HepG2 (cell line): ENCODE measurements around the gene POLDIP3. TPM values are rescaled to one million over a fixed set of nuclear protein-coding genes. Genes with fewer than 3 reads are reported as not detected.

Source experiments
- FOXA3 ChIP-seq: IDR thresholded peaks from 2 replicates; pipeline ENCODE4 v1.6.1; 2016; ENCODE audit warnings: missing genetic modification reagents, missing compliant biosample characterization
- FOXP1 ChIP-seq, 2 experiments: fragments of 450-650 bp in 1 of 2; IDR thresholded peaks; 2 replicates each; pipeline ENCODE4 v1.6.1; 2017 to 2018; ENCODE audit warnings: antibody characterized with exemption in 1 of 2
- GTF3A ChIP-seq: sonication (generic); formaldehyde crosslinking; conservative IDR thresholded peaks from 2 replicates; pipeline ENCODE4 v1.4.0; 2020; ENCODE audit warnings: mild to moderate bottlenecking, missing genetic modification reagents
- MEF2D ChIP-seq: sonication (generic); formaldehyde crosslinking; IDR thresholded peaks from 2 replicates; pipeline ENCODE4 v1.5.1; 2020; ENCODE audit warnings: mild to moderate bottlenecking, missing genetic modification reagents
- MEIS1 ChIP-seq: sonication (generic); formaldehyde crosslinking; IDR thresholded peaks from 2 replicates; pipeline ENCODE4 v1.9.0; 2021; ENCODE audit warnings: mild to moderate bottlenecking, missing genetic modification reagents, moderate library complexity, borderline replicate concordance
- MIXL1 ChIP-seq: IDR thresholded peaks from 2 replicates; pipeline ENCODE4 v1.6.1; 2016
- NBN ChIP-seq: fragments of 450-650 bp; conservative IDR thresholded peaks from 2 replicates; pipeline ENCODE4 v1.6.1; 2017
- NCOA2 ChIP-seq: sonication (generic); formaldehyde crosslinking; IDR thresholded peaks from 2 replicates; pipeline ENCODE4 v1.8.0; 2022; ENCODE audit warnings: inconsistent platforms
- NFE2L1 ChIP-seq: sonication (generic); formaldehyde crosslinking; IDR thresholded peaks from 2 replicates; pipeline ENCODE4 v1.4.0; 2020; ENCODE audit warnings: missing genetic modification reagents, mild to moderate bottlenecking, borderline replicate concordance
- PITX1 ChIP-seq: sonication (generic); formaldehyde crosslinking; IDR thresholded peaks from 2 replicates; pipeline ENCODE4 v1.5.1; 2020; ENCODE audit warnings: mild to moderate bottlenecking, missing genetic modification reagents
- POLR2AphosphoS2 ChIP-seq: IDR thresholded peaks from 2 replicates; pipeline ENCODE4 v1.6.1; 2011; ENCODE audit warnings: low read depth, low read length, improper control_type of control experiment
- RARA ChIP-seq: IDR thresholded peaks from 2 replicates; pipeline ENCODE4 v1.6.1; 2016; ENCODE audit warnings: missing genetic modification reagents, missing compliant biosample characterization
- SAP130 ChIP-seq: IDR thresholded peaks from 2 replicates; pipeline ENCODE4 v1.6.1; 2016; ENCODE audit warnings: low read depth
- SIN3A ChIP-seq: IDR thresholded peaks from 2 replicates; pipeline ENCODE4 v1.6.1; 2011; ENCODE audit warnings: low read depth, mild to moderate bottlenecking, control low read depth, low read length, borderline replicate concordance
- SKI ChIP-seq: fragments of 450-650 bp; IDR thresholded peaks from one replicate; pipeline ENCODE4 v1.6.1; 2018; ENCODE audit warnings: mild to moderate bottlenecking; ENCODE audit not compliant: partially characterized antibody
- SNAI1 ChIP-seq: sonication (generic); formaldehyde crosslinking; IDR thresholded peaks from 2 replicates; pipeline ENCODE4 v1.5.0; 2020; ENCODE audit warnings: mild to moderate bottlenecking, missing genetic modification reagents, borderline replicate concordance
- SP2 ChIP-seq: sonication (generic); formaldehyde crosslinking; IDR thresholded peaks from 2 replicates; pipeline ENCODE4 v1.5.1; 2020; ENCODE audit warnings: mild to moderate bottlenecking, missing genetic modification reagents
- ZFP36L1 ChIP-seq: sonication (generic); formaldehyde crosslinking; IDR thresholded peaks from 2 replicates; pipeline ENCODE4 v1.8.0; 2022; ENCODE audit warnings: mild to moderate bottlenecking, missing genetic modification reagents, moderate library complexity
- ZNF326 ChIP-seq: sonication (generic); formaldehyde crosslinking; IDR thresholded peaks from 2 replicates; pipeline ENCODE4 v1.4.0; 2020; ENCODE audit warnings: missing genetic modification reagents, borderline replicate concordance
- ZNF44 ChIP-seq: sonication (generic); formaldehyde crosslinking; IDR thresholded peaks from 2 replicates; pipeline ENCODE4 v1.5.1; 2020; ENCODE audit warnings: mild to moderate bottlenecking, missing genetic modification reagents
- ZNF607 ChIP-seq: sonication (generic); formaldehyde crosslinking; IDR thresholded peaks from 2 replicates; pipeline ENCODE4 v1.5.1; 2020; ENCODE audit warnings: missing genetic modification reagents, mild to moderate bottlenecking, borderline replicate concordance
- ZNF878 ChIP-seq: sonication (generic); formaldehyde crosslinking; IDR thresholded peaks from 2 replicates; pipeline ENCODE4 v1.8.1; 2023; ENCODE audit warnings: mild to moderate bottlenecking, missing genetic modification reagents, moderate library complexity
- ZNF879 ChIP-seq: sonication (generic); formaldehyde crosslinking; IDR thresholded peaks from 2 replicates; pipeline ENCODE4 v1.8.1; 2023; ENCODE audit warnings: missing genetic modification reagents
- polyA plus RNA-seq, 8 experiments: library from polyadenylated mRNA; depleted of rRNA in 3 of 8; stranded (reverse) in 7 of 8; unstranded in 1 of 8; fragments of >200 nt; fragmentation: Illumina TruSeq in 4 of 8; extraction: Trizol in 4 of 8; gene quantifications; 2 replicates each; pipeline versions ENCODE4 v1.2.1 to v1.2.3, GENCODE V29; 2011 to 2016; ENCODE audit warnings: low read depth in 4 of 8, missing spikeins in 1 of 8, mixed read lengths in 1 of 8; ENCODE audit not compliant: insufficient read depth in 1 of 8
- total RNA-seq, 5 experiments: library from RNA; depleted of rRNA; stranded (reverse); fragments of >200 nt; fragmentation: Illumina TruSeq; extraction: Trizol; gene quantifications; 2 replicates each; pipeline ENCODE4 v1.2.3, GENCODE V29; 2016; ENCODE audit warnings: low read depth in 1 of 5
- TF ChIP-seq, protein P1 (sequence below): sonication (generic); formaldehyde crosslinking; IDR thresholded peaks from 2 replicates; pipeline ENCODE4 v1.4.0; 2020; ENCODE audit warnings: missing genetic modification reagents, mild to moderate bottlenecking, borderline replicate concordance
- TF ChIP-seq, protein P2 (sequence below): sonication (generic); formaldehyde crosslinking; IDR thresholded peaks from 2 replicates; pipeline ENCODE4 v1.4.0; 2020; ENCODE audit warnings: missing genetic modification reagents, borderline replicate concordance
- TF ChIP-seq, protein P3 (sequence below): sonication (generic); formaldehyde crosslinking; IDR thresholded peaks from 2 replicates; pipeline ENCODE4 v1.4.0; 2020; ENCODE audit warnings: missing genetic modification reagents

Gene POLDIP3
- total and polyA plus RNA-seq, 2 of the 13 experiments (the other 11 are each of a cell fraction or from before 2014, with no cell fraction given) = 45.8 to 47.4 TPM

DNA sequence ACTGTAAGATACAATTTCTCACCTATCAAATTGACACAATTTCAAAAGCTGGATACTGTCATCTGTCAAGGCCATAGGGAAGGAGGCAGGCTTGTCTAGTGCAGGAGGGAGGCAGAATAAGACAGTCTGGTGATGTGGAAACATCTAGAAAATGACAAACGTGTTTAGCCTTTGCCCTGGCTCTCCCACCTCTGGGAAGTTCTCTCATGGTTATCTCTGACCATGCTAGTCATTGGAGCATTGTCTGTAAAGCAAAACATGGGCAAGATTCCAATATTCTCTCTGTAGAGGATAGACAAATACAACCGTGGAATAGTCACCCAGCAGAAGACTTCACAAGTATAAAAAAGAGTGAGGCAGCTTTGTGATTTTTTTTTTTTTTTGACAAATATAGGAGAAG is 70.0 kb downstream of the POLDIP3 start (continued):
- TF ChIP-seq SKI = no peak
- TF ChIP-seq, protein P1, sequence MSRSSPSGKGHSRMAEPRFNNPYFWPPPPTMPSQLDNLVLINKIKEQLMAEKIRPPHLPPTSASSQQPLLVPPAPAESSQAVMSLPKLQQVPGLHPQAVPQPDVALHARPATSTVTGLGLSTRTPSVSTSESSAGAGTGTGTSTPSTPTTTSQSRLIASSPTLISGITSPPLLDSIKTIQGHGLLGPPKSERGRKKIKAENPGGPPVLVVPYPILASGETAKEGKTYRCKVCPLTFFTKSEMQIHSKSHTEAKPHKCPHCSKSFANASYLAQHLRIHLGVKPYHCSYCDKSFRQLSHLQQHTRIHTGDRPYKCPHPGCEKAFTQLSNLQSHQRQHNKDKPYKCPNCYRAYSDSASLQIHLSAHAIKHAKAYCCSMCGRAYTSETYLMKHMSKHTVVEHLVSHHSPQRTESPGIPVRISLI (CRISPR knock-in tag) = no peak
- no peak for TF ChIP-seq SNAI1 (CRISPR knock-in tag)
- TF ChIP-seq FOXP1 (IDR thresholded peaks at IDR 0.05) = no peak
- TF ChIP-seq FOXP1 (CRISPR knock-in tag; IDR thresholded peaks at IDR 0.05) = no peak
- no peak for TF ChIP-seq ZNF607
- no peak for TF ChIP-seq PITX1 (CRISPR knock-in tag)
- peak; percentile 34; the same call in 1 of the 2 replicates for TF ChIP-seq NCOA2 (CRISPR knock-in tag)
- TF ChIP-seq POLR2AphosphoS2 = no peak
- TF ChIP-seq SP2 = no peak
- TF ChIP-seq SIN3A = no peak
- TF ChIP-seq MEF2D (CRISPR knock-in tag) = no peak
- TF ChIP-seq ZNF44 (CRISPR knock-in tag) = no peak
- TF ChIP-seq MEIS1 (CRISPR knock-in tag) = no peak
- no peak for TF ChIP-seq MIXL1 (CRISPR knock-in tag)
- peak; percentile 42; the same call in 1 of the 2 replicates for TF ChIP-seq SAP130 (CRISPR knock-in tag)
- TF ChIP-seq ZNF879 (CRISPR knock-in tag) = no peak
- TF ChIP-seq, protein P2, sequence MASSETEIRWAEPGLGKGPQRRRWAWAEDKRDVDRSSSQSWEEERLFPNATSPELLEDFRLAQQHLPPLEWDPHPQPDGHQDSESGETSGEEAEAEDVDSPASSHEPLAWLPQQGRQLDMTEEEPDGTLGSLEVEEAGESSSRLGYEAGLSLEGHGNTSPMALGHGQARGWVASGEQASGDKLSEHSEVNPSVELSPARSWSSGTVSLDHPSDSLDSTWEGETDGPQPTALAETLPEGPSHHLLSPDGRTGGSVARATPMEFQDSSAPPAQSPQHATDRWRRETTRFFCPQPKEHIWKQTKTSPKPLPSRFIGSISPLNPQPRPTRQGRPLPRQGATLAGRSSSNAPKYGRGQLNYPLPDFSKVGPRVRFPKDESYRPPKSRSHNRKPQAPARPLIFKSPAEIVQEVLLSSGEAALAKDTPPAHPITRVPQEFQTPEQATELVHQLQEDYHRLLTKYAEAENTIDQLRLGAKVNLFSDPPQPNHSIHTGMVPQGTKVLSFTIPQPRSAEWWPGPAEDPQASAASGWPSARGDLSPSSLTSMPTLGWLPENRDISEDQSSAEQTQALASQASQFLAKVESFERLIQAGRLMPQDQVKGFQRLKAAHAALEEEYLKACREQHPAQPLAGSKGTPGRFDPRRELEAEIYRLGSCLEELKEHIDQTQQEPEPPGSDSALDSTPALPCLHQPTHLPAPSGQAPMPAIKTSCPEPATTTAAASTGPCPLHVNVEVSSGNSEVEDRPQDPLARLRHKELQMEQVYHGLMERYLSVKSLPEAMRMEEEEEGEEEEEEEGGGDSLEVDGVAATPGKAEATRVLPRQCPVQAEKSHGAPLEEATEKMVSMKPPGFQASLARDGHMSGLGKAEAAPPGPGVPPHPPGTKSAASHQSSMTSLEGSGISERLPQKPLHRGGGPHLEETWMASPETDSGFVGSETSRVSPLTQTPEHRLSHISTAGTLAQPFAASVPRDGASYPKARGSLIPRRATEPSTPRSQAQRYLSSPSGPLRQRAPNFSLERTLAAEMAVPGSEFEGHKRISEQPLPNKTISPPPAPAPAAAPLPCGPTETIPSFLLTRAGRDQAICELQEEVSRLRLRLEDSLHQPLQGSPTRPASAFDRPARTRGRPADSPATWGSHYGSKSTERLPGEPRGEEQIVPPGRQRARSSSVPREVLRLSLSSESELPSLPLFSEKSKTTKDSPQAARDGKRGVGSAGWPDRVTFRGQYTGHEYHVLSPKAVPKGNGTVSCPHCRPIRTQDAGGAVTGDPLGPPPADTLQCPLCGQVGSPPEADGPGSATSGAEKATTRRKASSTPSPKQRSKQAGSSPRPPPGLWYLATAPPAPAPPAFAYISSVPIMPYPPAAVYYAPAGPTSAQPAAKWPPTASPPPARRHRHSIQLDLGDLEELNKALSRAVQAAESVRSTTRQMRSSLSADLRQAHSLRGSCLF (CRISPR knock-in tag) = no peak
- 0 out of 2 replicates have a peak, but pooled peaks have one; percentile 32 for TF ChIP-seq ZFP36L1 (CRISPR knock-in tag)
- TF ChIP-seq ZNF326 (CRISPR knock-in tag) = no peak
- no peak for TF ChIP-seq FOXA3 (CRISPR knock-in tag)
- no peak for TF ChIP-seq GTF3A
- no peak for TF ChIP-seq NFE2L1 (CRISPR knock-in tag)
- TF ChIP-seq RARA (CRISPR knock-in tag) = peak; percentile 37; the same call in 1 of the 2 replicates
- no peak for TF ChIP-seq NBN
- TF ChIP-seq ZNF878 (CRISPR knock-in tag) = no peak
- TF ChIP-seq, protein P3, sequence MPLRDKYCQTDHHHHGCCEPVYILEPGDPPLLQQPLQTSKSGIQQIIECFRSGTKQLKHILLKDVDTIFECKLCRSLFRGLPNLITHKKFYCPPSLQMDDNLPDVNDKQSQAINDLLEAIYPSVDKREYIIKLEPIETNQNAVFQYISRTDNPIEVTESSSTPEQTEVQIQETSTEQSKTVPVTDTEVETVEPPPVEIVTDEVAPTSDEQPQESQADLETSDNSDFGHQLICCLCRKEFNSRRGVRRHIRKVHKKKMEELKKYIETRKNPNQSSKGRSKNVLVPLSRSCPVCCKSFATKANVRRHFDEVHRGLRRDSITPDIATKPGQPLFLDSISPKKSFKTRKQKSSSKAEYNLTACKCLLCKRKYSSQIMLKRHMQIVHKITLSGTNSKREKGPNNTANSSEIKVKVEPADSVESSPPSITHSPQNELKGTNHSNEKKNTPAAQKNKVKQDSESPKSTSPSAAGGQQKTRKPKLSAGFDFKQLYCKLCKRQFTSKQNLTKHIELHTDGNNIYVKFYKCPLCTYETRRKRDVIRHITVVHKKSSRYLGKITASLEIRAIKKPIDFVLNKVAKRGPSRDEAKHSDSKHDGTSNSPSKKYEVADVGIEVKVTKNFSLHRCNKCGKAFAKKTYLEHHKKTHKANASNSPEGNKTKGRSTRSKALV = no peak
